Osteocyte (in vitro differentiated cells): ENCODE results near the gene TPP1. TPM values are rescaled to one million over a fixed set of nuclear protein-coding genes. Genes with fewer than 3 reads are reported as not detected.
A peak's percentile ranks its signal among the peaks of the same experiment; 100 is the strongest.

ENCODE experiments used
- DNase-seq: peaks from one replicate; pipeline ENCODE4 v3.0.0; 2021; ENCODE audit warnings: mixed read lengths; ENCODE audit not compliant: unreplicated experiment; ENCODE audit errors: extremely low spot score
- H3K27ac Mint-ChIP-seq: one replicate; pipeline ENCODE4 v1.8.0; 2021; ENCODE audit warnings: mild to moderate bottlenecking, mixed read lengths; ENCODE audit not compliant: unreplicated experiment
- H3K27me3 Mint-ChIP-seq: one replicate; pipeline ENCODE4 v1.8.0; 2021; ENCODE audit warnings: mixed read lengths; ENCODE audit not compliant: unreplicated experiment
- H3K36me3 Mint-ChIP-seq: one replicate; pipeline ENCODE4 v1.8.0; 2021; ENCODE audit warnings: mixed read lengths; ENCODE audit not compliant: unreplicated experiment
- H3K4me1 Mint-ChIP-seq: one replicate; pipeline ENCODE4 v1.8.0; 2021; ENCODE audit warnings: mixed read lengths; ENCODE audit not compliant: unreplicated experiment
- H3K4me3 Mint-ChIP-seq: one replicate; pipeline ENCODE4 v1.8.0; 2021; ENCODE audit warnings: mild to moderate bottlenecking, moderate library complexity, mixed read lengths; ENCODE audit not compliant: unreplicated experiment
- H3K9me3 Mint-ChIP-seq: one replicate; pipeline ENCODE4 v1.8.0; 2021; ENCODE audit warnings: mixed read lengths; ENCODE audit not compliant: unreplicated experiment
- total RNA-seq: library from RNA; stranded (reverse); gene quantifications from 2 replicates; pipeline ENCODE4 v1.2.1, GENCODE V29; 2021
- TF ChIP-seq, protein P1 (sequence below): fragments of 200-600 bp; sonication (generic); IDR thresholded peaks from 2 replicates; pipeline ENCODE4 v1.5.0; 2021; ENCODE audit warnings: antibody characterized with exemption, mild to moderate bottlenecking, moderate library complexity

TPP1 gene
- total RNA-seq, 1 donor from 2014 or later = 157 TPM

DNA sequence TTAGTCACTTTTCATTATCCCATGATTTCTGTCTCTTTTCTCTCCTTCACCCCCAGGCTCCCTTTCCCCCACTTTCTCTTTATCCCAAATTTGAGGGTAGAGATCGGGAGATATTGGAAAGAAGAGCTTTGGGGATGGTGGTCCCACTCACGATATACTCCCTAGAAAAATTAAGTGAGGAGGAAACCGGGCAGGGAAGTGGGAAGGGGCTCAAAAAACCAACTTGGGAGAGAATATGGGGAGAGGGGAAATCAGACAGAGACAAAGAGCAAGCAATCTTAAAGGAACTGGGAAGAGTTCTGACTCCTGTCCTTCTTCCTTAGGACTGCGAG lies 37.3 kb upstream of the TPP1 start:
- peak overlapping the region; percentile 69 for H3K27ac Mint-ChIP-seq
- no peak for DNase-seq
- H3K4me1 Mint-ChIP-seq = peaks cover 12% of the 10 kb centered on the region

DNA sequence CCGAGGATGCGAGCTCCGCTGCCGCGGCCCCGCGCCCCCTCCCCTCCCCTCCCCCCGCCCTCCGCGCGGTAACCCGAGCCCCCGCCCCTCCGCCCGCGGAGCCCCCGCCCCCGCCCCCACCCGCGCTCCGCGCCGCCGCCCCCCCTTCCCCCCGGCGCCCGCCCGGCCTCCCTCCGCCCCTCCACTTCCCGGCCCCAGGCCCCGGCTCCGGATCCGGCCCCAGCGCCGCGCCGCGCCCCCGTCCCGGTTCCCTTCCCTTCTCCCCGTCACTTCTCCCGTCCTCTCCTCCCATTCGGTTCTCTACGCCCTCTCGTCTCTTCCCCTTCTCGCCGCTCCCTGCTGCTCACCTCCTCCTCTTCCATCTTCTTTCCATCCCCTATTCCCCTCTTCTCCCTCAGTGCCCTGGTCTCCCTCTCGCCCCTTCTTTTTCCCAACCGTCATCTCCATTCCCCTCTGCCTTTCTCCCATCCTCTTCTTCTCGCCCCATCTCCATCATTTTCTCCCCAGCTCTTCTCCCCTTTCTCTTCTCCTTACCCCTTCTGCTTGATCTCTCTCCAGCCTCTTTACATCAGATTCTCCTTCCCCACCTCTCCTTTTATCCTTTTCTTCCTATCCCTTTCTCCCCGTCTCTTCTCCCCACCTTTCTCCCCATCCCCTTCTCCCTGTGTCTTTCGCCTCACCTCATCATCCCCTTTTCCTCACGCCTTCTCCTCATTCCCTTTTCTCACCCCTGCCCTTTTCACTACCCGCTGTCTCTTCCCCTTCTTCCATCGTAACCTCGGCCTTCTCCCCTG lies 36.8 kb upstream of the TPP1 start, which contains the start of gene DCHS1:
DCHS1 (minus strand) TSS at position 20 of the 794 bp plus-strand sequence. CDS start 14,196 bp downstream, outside the sequence.
- TF ChIP-seq, protein P1, sequence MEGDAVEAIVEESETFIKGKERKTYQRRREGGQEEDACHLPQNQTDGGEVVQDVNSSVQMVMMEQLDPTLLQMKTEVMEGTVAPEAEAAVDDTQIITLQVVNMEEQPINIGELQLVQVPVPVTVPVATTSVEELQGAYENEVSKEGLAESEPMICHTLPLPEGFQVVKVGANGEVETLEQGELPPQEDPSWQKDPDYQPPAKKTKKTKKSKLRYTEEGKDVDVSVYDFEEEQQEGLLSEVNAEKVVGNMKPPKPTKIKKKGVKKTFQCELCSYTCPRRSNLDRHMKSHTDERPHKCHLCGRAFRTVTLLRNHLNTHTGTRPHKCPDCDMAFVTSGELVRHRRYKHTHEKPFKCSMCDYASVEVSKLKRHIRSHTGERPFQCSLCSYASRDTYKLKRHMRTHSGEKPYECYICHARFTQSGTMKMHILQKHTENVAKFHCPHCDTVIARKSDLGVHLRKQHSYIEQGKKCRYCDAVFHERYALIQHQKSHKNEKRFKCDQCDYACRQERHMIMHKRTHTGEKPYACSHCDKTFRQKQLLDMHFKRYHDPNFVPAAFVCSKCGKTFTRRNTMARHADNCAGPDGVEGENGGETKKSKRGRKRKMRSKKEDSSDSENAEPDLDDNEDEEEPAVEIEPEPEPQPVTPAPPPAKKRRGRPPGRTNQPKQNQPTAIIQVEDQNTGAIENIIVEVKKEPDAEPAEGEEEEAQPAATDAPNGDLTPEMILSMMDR = no peak
- Mint-ChIP-seq H3K27ac (peak within 1 kb of the TSS; percentile 69), H3K36me3 (no peaks in the 10 kb centered on the region), H3K4me3 (peak within 1 kb of the TSS; percentile 82), H3K4me1 (peaks cover 12% of the 10 kb centered on the region), H3K9me3 (no peaks in the 10 kb centered on the region), H3K27me3 (no peaks in the 10 kb centered on the region)
- DNase-seq = no peak

More for the DNA sequence above, 37.3 kb upstream of the TPP1 start:
- no peaks in the 10 kb centered on the region for H3K36me3 Mint-ChIP-seq
- no peaks in the 10 kb centered on the region for H3K9me3 Mint-ChIP-seq
- TF ChIP-seq, protein P1 = no peak
- H3K4me3 Mint-ChIP-seq = peak overlapping the region; percentile 82
- H3K27me3 Mint-ChIP-seq = no peaks in the 10 kb centered on the region

DNA sequence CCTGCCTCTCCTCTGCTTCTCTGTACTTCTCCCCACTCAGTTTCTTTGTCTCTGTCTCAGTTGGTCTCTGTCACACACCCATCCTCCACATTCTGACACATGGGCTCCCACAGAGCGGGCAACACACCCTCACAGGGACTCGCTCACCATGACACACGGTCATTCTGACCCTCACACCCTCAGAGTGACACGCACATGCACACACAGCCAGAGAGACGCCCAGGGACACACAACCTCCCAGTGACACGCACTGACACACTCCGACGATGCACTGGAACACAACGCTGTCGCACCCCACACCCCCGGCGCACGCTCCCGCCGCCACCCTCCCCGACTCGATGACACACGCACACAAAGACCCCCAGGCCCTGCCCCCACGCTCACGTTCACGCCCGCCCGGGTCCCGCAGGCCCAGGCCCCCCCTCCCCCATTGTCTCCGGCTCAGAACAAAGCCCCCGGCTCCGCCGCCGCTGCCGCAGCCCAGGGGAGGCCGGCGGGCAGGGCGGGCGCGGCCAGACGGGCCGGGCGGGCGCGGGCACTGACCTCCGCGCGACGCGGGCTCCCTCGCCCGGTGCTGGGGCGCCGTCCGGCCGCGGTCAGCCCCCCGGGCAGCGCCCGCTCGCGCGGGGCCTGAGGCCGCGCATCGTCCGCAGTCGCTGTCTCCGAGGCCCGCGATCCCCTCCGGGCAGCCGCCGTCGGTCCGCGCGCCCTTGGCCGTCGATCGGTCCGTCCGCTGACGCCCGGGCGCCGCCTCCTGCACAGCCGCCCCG lies 36.0 kb upstream of the TPP1 start:
- H3K27me3 Mint-ChIP-seq = no peaks in the 10 kb centered on the region
- no peak overlapping the region for H3K4me3 Mint-ChIP-seq
- H3K9me3 Mint-ChIP-seq = no peaks in the 10 kb centered on the region
- no peak for DNase-seq
- H3K27ac Mint-ChIP-seq = no peak overlapping the region
- peaks cover 12% of the 10 kb centered on the region for H3K4me1 Mint-ChIP-seq
- H3K36me3 Mint-ChIP-seq = no peaks in the 10 kb centered on the region
- TF ChIP-seq, protein P1 = no peak

DNA sequence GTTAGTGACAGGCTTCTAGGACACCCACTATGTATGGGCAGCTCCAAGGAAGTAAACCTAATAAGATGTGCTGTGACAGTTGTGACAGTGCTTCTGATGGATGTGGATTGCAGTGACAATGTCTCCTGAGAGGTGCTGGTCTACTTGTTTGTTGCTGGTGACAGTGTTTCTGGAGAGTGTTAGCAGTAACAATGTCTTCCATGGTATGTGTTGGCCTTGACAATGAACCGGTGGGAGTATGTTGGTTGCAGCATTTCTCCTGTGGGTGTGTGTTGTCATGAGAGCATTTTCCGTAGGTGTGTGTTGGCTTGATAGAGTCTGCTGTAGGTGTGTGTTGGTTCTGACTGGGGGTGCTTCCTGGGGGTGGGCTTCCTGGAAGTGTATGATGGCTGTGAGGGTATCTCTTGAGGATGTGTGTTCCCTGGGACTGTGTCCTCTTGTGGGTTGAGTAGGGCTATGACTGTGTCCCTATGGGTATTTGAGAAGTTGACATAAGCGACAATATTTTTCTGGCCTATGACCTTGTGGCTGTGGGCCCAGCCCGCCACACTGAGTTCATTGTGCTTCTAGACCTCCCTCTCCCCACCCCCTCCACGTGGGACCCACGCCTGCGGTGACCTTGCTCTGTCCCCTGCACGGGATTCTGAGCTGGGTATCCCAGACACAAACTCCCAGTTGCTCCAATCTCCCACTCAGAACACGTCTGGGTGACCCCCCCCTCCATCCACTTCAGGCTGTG lies 35.2 kb upstream of the TPP1 start:
- TF ChIP-seq, protein P1 = no peak
- DNase-seq = no peak
- H3K27me3 Mint-ChIP-seq = no peaks in the 10 kb centered on the region
- peaks cover 12% of the 10 kb centered on the region for H3K4me1 Mint-ChIP-seq
- H3K4me3 Mint-ChIP-seq = no peak overlapping the region
- no peak overlapping the region for H3K27ac Mint-ChIP-seq
- H3K36me3 Mint-ChIP-seq = no peaks in the 10 kb centered on the region
- H3K9me3 Mint-ChIP-seq = no peaks in the 10 kb centered on the region
